D721Med (cell line): ENCODE measurements around the gene AXIN1.

Experiments used
- DNase-seq: peaks from one replicate; pipeline ENCODE4 v3.0.0; 2011; ENCODE audit warnings: low spot score; ENCODE audit not compliant: insufficient read length
- FAIRE-seq: peaks from 2 replicates; lab custom pipeline; 2011; peaks lifted over from hg19 to GRCh38; lab: Jason Lieb, UNC
- CTCF ChIP-seq: IDR thresholded peaks from 2 replicates; pipeline ENCODE4 v1.5.1; 2012; ENCODE audit warnings: mild to moderate bottlenecking, control low read depth; ENCODE audit not compliant: insufficient read depth; ENCODE audit errors: missing control alignments

AXIN1 gene

GRCh38 chr16:287981-288920, 64.3 kb downstream of the AXIN1 start:
- no peak for FAIRE-seq
- no peak for TF ChIP-seq CTCF
- no peak for DNase-seq

- TF ChIP-seq CTCF: peak; percentile 25
- DNase-seq (no peak), FAIRE-seq (no peak)
Measured at GRCh38 chr16:287298-287811, 65.2 kb downstream of the AXIN1 start.

- FAIRE-seq (no peak), DNase-seq (no peak)
- no peak for TF ChIP-seq CTCF
Measured at GRCh38 chr16:286491-287297, 65.8 kb downstream of the AXIN1 start.

- no peak for TF ChIP-seq CTCF
- FAIRE-seq (no peak), DNase-seq (no peak)
Measured at GRCh38 chr16:285146-286055, 67.1 kb downstream of the AXIN1 start.

- TF ChIP-seq CTCF: no peak
- DNase-seq (no peak), FAIRE-seq (no peak)
Measured at GRCh38 chr16:284204-285120, 68.1 kb downstream of the AXIN1 start.
